ENCODE results near the gene MYL7.

DNA sequence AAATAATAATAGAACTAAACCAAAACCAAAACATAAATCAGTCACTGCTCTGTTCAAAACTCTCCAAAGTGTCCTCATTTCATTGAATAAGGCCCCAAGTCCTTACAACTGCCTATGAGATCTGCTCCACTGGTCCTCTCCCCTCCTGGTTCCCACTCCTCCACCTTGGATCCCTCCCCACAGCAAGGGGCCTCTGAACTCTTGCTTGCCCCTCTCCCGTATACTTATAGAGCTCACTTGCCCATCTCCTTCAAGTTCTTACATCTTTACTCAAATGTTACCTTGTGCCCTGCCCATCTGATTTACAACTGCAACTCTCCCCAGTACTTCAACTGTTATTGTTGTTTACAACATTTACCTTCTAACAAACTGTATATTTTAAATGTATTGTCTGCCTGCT lies 18.6 kb downstream of the MYL7 start:
- TF ChIP-seq CTCF (IDR thresholded peaks at IDR 0.05; ENCODE audit: low read length), result no peak
- TF ChIP-seq EZH2 (IDR thresholded peaks at IDR 0.05; ENCODE audit: borderline replicate concordance, low read length), result no peak

Measured in OCI-LY1 (cell line).